ENCODE data around the gene KCNK5.

The KCNK5 gene

GRCh38 chr6:39199231-39199940 is 29.9 kb downstream of the KCNK5 start:
- no peak for FAIRE-seq
- DNase-seq (ENCODE audit: low spot score): no peak

GRCh38 chr6:39198528-39198927 is 30.7 kb downstream of the KCNK5 start:
- DNase-seq (ENCODE audit: low spot score): no peak
- FAIRE-seq: no peak

- FAIRE-seq (no peak), DNase-seq (ENCODE audit: low spot score) (no peak)
Measured at GRCh38 chr6:39197922-39198500, 31.3 kb downstream of the KCNK5 start.

GRCh38 chr6:39197521-39197920 is 31.8 kb downstream of the KCNK5 start:
- no peak for DNase-seq (ENCODE audit: low spot score)
- no peak for FAIRE-seq

- FAIRE-seq (no peak), DNase-seq (ENCODE audit: low spot score) (no peak)
Measured at GRCh38 chr6:39196673-39197091, 32.6 kb downstream of the KCNK5 start.

GRCh38 chr6:39195792-39196385 is 33.4 kb downstream of the KCNK5 start:
- FAIRE-seq (no peak), DNase-seq (ENCODE audit: low spot score) (no peak)

GRCh38 chr6:39194466-39194865 is 34.8 kb downstream of the KCNK5 start:
- no peak for FAIRE-seq
- DNase-seq (ENCODE audit: low spot score): no peak

- no peak for FAIRE-seq
- DNase-seq (ENCODE audit: low spot score): no peak
Measured at GRCh38 chr6:39193201-39193791, 36.0 kb downstream of the KCNK5 start.

GRCh38 chr6:39192736-39193135 is 36.5 kb downstream of the KCNK5 start:
- no peak for DNase-seq (ENCODE audit: low spot score)
- no peak for FAIRE-seq

GRCh38 chr6:39191236-39191930 is 37.9 kb downstream of the KCNK5 start:
- DNase-seq (ENCODE audit: low spot score): no peak
- FAIRE-seq: no peak

- no peak for DNase-seq (ENCODE audit: low spot score)
- FAIRE-seq: no peak
Measured at GRCh38 chr6:39190545-39191235, 38.6 kb downstream of the KCNK5 start.

- DNase-seq (ENCODE audit: low spot score) (no peak), FAIRE-seq (no peak)
Measured at GRCh38 chr6:39189915-39190544, 39.2 kb downstream of the KCNK5 start.

GRCh38 chr6:39189131-39189530 is 40.1 kb downstream of the KCNK5 start:
- DNase-seq (ENCODE audit: low spot score) (no peak), FAIRE-seq (no peak)

- DNase-seq (ENCODE audit: low spot score) (no peak), FAIRE-seq (no peak)
Measured at GRCh38 chr6:39188571-39188970, 40.7 kb downstream of the KCNK5 start.

- DNase-seq (ENCODE audit: low spot score) (no peak), FAIRE-seq (no peak)
Measured at GRCh38 chr6:39188098-39188450, 41.2 kb downstream of the KCNK5 start.

- DNase-seq (ENCODE audit: low spot score) (no peak), FAIRE-seq (no peak)
Measured at GRCh38 chr6:39184906-39185580, 44.2 kb downstream of the KCNK5 start.

- FAIRE-seq (no peak), DNase-seq (ENCODE audit: low spot score) (no peak)
Measured at GRCh38 chr6:39182604-39183003, 46.7 kb downstream of the KCNK5 start.

- no peak for FAIRE-seq
- no peak for DNase-seq (ENCODE audit: low spot score)
Measured at GRCh38 chr6:39181826-39182225, 47.4 kb downstream of the KCNK5 start.

- no peak for FAIRE-seq
- no peak for DNase-seq (ENCODE audit: low spot score)
Measured at GRCh38 chr6:39181333-39181732, 47.9 kb downstream of the KCNK5 start.

- no peak for FAIRE-seq
- DNase-seq (ENCODE audit: low spot score): no peak
Measured at GRCh38 chr6:39178804-39179203, 50.5 kb downstream of the KCNK5 start.

Measured in RCC 7860 (cell line).